ENCODE results near the gene ZNRF3.

ZNRF3 gene

GRCh38 chr22:28917747-28918549, 34.6 kb downstream of the ZNRF3 start:
- no peak overlapping the region for H3K27ac ChIP-seq
- TF ChIP-seq CTCF (IDR thresholded peaks at IDR 0.05) (no peak), ZFX (IDR thresholded peaks at IDR 0.05; ENCODE audit: borderline replicate concordance) (no peak)

GRCh38 chr22:28918550-28919271, 35.3 kb downstream of the ZNRF3 start:
- no peak for TF ChIP-seq ZFX (IDR thresholded peaks at IDR 0.05; ENCODE audit: borderline replicate concordance)
- no peak for TF ChIP-seq CTCF (IDR thresholded peaks at IDR 0.05)
- H3K27ac ChIP-seq: no peak overlapping the region

- H3K27ac ChIP-seq: no peak overlapping the region
- TF ChIP-seq ZFX (IDR thresholded peaks at IDR 0.05; ENCODE audit: borderline replicate concordance) (no peak), CTCF (IDR thresholded peaks at IDR 0.05) (no peak)
These were observed 37.6 kb downstream of the ZNRF3 start for GRCh38 chr22:28920757-28921584.

- TF ChIP-seq ZFX (IDR thresholded peaks at IDR 0.05; ENCODE audit: borderline replicate concordance) (no peak), CTCF (IDR thresholded peaks at IDR 0.05) (no peak)
- no peak overlapping the region for H3K27ac ChIP-seq
These were observed 38.2 kb downstream of the ZNRF3 start for GRCh38 chr22:28921585-28921879.

GRCh38 chr22:28922540-28923244, 39.3 kb downstream of the ZNRF3 start:
- H3K27ac ChIP-seq: no peak overlapping the region
- TF ChIP-seq ZFX (IDR thresholded peaks at IDR 0.05; ENCODE audit: borderline replicate concordance): no peak
- TF ChIP-seq CTCF (IDR thresholded peaks at IDR 0.05): no peak

GRCh38 chr22:28923826-28924732, 40.7 kb downstream of the ZNRF3 start:
- H3K27ac ChIP-seq: no peak overlapping the region
- no peak for TF ChIP-seq ZFX (IDR thresholded peaks at IDR 0.05; ENCODE audit: borderline replicate concordance)
- TF ChIP-seq CTCF (IDR thresholded peaks at IDR 0.05): no peak
